HG03280 (cell line): ENCODE results near the gene MNT.

ENCODE experiments used
- ATAC-seq: cut with Tn5 transposase; IDR thresholded peaks from one replicate; pipeline ENCODE4 v1.9.1; 2021; ENCODE audit warnings: mild to moderate bottlenecking, moderate library complexity; ENCODE audit not compliant: unreplicated experiment

The MNT gene

DNA sequence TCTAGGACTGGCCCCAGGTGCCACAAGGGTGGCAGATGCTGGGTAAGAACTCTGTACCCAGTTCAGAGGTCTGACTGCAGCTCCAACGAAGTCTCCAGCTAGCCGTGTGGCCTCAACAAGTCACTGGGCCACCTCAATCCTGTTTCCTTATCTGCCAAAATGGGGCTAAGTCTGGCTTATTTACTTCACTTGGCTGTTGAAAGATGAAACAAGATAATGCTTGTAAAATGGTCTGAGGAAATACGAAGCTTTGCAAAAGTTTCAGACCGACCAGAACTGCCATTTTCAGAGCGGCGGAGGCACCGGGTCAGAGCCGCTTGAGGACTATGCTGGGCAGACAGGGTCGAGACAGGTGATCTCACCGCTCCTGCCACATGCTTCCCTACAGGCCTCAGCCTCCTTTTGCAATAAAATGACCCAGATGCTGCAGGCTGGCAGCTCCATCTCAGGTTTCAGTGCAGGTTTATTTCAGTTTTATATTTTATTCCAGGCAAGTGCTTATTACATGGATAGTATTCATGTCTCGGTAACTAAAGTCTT, 17.2 kb downstream of the MNT start:
- no peak for ATAC-seq

DNA sequence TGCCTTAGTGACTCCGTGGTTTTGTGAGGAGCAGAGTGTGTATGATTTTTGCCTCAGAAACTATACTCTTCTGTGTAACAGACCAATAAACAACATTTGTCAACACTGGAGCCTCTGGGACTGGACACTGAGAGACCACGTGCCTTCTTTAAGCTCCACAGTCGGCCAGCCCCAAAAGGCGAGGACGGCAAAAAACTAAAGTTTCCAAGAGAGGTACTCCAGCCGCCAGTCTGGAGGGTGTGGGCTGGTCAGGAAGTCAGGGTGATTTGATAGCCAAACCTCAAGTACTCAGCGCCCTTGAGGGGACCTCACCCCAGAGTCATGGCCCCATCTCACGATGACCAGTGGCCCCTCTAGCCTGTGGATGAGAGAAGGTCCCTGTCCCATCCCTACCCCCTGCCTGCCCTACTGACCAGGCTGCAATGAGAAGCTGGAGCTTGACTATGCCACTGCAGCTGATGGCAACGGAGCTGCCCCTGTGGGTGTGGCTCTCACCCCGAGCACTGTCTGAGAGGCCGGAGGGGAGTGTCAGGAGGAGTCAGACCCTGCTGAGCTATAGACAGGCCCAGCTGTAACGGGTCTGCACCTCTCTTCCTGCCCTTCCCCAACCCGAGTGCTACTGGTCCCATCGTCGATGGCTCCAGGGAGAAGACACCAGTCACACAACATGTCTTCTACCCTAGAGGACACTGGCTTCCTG, 19.8 kb downstream of the MNT start:
- ATAC-seq, result no peak

DNA sequence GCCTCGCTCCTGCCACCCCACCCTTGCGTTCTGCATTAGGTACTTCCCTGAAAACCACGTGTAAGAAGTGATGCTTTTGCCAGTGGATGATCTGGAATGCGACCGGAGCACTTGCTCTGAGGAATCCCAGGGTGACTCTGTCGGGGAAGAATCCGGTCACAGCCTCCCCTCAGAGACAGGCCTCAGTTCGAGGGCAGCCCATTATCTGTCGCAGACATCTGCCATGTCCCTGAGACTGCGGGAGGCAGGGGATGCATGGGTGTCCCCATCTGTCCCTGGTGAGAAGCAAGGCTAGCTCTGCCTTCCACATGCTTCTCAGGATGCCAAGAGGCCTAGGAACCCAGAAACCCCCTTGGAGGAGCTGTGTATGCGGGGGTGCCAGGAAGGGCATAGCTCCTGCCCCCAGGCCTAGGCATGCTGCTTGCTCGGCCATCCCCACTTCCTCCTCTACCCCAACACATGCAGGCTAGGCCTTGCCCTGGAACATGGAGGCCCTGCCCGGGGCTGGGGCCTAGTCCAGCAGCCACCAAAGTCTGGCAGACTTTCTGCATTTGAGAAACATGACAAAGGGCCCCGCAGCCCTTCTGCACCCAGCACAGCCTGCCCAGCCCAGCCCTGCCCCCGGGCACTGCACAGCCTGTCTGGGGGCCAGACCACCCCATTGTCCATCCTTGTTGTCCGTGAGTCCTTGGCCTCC, 20.5 kb downstream of the MNT start:
- no peak for ATAC-seq

DNA sequence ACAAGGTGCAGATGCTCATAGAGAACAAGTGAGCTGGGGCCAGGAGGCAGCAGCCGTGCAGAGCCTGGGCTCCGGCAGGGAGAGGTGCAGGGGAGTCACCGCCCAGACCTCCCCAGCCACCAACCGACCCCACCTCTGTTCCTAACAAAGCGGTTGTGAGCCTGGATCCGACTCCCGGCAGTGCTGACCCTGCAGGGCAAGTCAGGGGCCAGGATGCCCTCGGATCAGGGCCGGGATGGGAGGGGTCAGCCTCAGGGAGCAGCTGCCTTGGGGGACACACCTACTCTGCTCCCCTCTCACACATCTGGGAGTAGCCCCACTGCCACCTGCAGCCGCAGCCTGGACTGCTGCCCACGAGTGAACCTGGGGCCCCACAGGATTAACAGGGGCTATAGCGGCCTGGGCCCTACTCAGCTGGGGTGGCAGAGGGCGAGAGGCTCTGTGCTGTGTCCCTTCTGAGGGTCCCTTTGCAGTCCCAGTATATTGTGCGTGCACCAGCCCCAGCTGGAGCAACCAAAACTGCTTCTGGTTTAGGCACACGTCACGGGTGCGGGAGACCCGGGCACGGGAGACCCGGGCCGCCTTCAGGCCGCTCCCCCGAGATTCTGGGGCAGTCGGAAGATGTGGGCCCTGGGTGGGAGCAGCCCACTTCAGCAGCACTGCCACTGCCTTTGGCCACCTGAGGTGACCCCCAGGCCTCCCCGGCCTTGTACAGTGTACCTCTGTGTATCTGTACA, 21.2 kb downstream of the MNT start:
- no peak for ATAC-seq

DNA sequence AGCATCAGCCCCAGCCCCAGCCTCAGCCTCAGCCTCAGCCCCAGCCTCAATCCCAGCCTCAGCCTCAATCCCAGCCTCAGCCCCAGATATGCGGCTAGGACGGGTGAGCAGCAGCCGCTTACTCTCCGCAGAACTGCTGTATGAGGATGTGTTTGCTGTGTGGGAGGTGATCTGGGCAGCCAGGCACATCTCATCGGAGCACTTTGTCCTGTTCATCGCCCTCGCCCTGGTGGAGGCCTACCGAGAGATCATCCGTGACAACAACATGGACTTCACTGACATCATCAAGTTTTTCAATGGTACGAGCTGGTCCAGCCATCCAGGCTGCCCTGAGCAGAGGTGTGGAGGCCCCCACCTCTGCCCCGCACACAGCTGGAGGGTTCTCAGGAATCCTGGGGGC, 22.0 kb downstream of the MNT start:
- no peak for ATAC-seq

DNA sequence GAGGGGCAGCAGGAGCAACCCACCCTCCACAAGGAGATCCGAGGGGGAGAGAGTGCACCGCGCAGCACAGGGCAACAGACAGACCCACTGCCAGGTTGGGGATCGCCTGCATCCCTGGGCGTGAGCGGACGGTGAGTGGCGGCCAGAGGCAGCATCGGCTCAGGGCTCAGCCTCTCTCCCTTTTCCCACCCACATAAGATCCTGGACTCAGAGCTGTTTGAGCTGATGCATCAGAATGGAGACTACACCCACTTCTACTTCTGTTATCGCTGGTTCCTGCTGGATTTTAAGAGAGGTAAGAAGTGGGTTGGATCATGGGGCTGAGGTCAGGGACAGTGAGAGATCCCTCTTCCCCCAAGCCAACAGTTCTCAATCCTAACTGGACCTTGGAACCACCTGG, 23.2 kb downstream of the MNT start:
- ATAC-seq, result no peak

DNA sequence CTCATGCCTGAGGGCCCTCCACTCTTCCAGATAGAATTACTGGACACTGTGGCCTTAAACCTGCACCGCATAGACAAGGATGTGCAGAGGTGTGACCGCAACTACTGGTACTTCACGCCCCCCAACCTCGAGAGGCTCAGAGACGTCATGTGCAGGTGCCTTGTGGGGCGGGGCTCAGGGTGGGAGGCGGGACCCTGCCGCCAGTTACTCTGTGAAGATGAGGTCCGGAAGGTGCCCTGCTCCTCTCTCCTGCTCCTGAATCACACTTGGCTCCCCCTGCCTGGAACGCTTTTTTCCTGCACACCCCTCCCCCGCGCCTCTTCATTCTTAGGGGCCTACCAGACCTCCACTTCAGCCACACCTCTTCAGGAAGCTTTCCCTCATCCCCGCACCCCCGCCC, 24.8 kb downstream of the MNT start:
- no peak for ATAC-seq

DNA sequence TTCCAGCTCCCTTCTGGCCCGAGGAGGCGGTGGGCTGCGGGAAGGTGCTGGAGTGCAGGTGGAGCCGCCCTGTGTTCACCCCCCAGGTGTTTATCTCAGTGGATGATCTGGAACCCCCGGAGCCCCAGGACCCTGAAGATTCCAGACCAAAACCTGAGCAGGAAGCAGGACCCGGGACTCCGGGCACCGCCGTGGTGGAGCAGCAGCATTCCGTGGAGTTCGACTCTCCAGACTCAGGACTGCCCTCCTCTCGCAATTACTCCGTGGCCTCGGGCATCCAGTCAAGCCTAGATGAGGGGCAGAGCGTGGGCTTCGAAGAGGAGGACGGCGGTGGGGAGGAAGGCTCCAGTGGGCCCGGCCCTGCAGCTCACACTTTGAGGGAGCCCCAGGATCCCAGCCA, 25.5 kb downstream of the MNT start:
- no peak for ATAC-seq

DNA sequence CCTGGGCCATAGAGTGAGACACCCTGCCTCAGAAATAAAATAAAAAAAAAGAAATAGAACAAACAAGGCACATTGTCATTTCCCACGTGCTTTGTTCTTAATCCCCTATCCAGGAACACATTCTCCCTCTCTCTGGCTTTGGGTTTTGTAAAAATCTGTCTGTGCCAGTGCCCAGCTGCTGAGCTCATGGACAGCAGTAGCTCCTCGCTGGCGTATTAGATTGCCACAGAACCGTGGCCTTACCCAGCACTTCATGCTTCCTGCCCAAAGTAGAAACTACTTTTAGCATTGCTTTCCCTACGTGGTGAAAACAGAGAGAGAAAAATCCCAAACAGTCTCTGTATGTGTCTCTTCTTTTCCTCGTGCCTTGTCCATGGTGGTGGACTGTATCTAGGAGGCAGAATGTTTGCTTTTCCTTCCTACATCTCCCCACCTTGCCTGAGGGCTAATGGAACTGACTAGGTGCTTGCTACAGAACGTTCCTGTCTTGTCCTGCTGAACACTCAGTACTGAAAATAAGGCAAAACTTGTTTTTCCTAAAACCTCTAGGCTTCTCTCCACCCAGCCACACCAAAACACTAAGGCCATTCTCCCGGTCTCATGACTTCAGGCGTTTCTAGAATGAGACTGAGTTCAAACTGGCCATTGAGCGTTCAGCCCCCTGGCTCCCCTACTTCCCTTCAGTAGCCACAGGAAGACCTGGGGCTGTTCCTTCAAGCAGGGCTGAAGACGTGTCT, 26.1 kb downstream of the MNT start:
- no peak for ATAC-seq

DNA sequence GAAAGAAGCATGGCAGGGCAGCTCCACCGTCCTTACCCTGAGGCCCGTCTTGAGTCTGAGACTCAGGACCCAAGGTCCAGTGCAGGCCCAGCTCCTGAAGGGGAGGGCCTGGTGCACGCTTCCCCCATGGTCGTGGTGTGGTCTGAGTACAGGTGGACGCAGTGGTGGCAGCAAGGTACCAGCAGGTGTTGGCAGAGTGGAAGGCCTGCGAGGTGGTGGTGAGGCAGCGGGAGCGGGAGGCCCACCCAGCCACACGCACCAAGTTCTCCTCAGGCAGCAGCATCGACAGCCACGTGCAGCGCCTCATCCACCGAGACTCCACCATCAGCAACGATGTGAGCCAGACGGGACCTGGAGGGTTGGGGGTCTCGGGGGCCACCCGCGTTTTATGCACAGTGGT, 27.7 kb downstream of the MNT start:
- ATAC-seq, result no peak

DNA sequence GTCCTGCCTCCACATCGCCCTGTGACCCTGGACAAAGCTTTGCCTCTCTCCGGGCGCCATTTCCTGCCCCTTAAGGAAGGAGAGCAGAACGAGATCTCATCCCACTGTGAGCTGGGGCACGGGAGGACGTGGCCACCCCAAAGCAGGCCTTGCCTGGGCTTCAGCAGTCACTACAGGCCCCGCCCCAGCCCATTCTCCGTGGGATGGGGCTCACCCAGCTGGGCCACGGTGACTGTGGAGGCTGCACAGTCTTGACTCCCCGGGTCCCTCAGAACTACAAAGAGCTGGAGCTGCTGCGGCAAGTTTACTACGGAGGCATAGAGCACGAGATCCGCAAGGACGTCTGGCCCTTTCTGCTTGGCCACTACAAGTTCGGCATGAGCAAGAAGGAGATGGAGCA, 28.2 kb downstream of the MNT start:
- no peak for ATAC-seq

DNA sequence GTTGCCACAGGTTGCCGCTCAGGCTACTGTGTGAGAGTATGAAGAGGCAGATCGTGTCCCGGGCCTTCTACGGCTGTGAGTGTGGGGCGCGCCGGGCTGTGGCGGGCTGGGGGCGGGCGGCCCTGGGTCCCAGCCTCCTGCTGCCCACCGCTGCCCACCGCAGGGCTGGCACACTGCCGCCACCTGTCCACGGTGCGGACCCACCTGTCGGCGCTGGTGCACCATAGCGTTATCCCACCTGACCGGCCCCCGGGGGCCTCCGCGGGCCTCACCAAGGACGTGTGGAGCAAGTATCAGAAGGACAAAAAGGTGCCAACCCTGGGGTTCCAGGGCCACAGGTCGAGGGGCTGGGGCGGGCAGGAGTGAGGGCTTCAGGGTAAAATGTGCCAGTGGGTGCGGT, 28.7 kb downstream of the MNT start:
- ATAC-seq, result no peak

DNA sequence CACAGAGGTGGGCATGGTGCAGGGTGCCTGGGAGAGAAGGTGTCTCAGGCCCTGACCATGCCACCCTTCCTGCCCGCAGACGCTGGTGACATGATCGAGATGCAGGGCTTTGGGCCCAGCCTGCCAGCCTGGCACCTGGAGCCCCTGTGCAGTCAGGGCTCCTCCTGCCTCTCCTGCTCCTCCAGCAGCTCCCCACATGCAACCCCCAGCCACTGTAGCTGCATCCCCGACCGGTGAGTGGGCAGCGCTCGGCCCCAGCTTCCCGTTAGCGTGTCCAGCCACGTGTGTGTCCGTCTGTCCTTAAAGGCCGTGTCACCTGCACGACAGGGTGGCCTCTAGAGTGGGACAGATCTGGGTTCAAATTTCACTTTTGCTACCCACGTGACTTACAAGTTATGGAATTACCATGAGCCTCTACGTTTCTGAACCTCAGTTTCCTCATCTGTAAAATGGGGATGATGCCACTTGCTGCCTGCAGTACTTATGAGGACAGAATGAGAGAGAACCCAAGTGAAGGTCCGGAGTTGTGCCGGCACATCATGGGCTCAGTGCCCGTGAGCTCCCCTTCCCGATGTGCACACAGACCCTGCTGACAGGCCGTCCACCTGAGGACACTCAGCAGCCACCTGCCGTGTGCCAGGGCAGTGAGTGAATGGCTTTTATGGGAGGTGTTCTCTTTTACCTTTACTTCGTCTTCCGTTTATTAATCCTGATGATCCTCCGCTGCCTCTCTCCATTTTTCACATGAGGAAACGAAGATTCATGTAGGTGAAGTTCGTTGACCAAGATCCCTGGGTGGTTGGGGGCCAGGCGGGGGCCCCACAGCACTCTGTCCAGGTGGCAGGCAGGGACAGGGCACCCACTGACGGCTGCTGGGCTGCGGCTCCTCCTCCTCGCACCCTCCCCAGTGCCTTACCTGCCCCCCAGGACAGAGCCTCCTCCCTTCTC, 29.4 kb downstream of the MNT start:
- ATAC-seq, result no peak

DNA sequence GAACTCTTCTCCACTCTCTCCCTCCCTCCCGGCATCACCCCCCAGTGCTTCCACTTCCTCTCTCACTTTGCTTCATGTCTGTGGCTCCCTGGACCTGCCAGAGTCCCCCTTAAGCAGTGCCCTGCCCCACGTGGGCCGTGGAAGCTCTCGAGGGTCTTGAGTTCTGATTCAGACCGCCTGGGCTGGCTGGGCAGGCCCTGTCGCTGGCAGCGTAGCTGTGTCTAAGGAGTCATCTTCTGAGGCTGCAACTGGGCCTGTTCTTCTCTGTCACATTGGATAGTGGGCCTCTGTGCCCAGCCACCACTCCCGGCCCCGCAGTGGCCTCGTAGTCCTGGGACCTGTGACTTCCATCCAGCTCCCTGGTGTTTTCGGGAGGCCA, 30.7 kb downstream of the MNT start:
- no peak for ATAC-seq

DNA sequence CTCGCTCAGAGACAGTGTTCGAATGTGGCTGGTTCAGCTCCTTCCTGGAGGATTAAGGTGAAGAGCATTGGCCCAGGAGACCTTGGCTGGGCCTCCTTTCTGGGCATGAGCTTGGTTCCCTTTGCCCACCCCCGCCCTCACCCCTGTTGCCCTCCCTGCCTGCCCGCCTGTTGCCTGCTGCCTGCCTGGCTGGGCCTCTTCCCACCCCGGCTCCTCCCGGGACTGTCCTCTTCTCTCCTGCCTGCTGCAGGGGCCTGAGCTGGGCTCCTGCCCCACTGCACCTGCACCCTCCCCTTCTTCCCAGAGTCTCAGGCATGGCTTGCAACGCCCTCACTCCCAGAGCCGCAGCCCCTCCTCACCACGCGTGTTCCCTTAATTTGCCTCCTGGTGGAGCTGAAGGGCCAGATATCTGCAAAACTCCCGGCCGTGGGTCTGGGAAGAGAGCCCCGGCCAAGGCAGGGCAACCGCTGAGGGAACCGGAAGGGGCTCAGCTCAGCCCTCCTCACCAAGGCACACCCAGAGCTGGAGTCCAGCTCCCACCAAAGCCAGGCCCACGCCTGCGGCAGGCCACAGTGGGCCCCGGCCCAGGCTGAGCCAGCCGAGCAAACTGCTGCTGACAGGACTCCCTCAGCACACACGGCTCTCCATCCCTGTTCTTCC, 31.2 kb downstream of the MNT start:
- no peak for ATAC-seq

DNA sequence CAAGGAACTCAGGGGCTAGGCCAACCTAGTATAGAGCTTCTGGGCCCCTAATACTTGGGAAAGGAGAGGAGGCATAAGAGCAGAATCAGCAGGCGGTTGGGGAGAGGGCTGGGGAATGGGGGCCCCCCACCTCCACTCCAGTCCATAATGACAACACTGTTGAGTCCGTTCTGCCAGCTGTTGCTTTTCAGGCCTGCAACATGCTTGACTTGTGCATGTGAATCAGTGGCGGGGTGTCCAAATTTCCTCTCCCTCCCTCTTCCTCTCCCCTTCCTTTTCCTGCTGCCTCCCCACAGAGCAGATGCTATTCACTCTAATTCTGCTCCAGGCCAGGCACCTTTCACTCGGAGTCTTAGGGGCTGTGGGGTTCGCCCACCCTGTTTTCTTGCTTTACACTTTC, 31.8 kb downstream of the MNT start:
- no peak for ATAC-seq

DNA sequence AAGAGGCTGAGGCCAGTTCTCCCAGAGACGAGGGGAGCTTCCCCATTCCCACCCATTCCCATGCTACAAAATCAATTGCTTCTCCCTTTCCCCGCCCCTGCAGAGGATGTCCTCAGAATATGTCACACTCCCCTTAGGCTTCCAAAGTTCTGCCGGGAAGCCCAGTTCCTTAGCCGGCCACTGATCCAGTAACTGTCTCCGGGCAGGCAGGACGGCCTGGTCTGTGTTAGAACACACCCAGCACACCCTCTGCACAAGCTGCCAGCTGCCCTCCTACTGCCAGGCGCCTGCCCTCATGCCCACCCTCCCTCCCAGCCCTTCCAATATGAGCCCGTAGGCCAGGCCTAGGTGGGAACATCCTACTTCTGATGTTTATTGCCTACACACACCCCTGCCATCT, 32.5 kb downstream of the MNT start:
- ATAC-seq, result no peak

DNA sequence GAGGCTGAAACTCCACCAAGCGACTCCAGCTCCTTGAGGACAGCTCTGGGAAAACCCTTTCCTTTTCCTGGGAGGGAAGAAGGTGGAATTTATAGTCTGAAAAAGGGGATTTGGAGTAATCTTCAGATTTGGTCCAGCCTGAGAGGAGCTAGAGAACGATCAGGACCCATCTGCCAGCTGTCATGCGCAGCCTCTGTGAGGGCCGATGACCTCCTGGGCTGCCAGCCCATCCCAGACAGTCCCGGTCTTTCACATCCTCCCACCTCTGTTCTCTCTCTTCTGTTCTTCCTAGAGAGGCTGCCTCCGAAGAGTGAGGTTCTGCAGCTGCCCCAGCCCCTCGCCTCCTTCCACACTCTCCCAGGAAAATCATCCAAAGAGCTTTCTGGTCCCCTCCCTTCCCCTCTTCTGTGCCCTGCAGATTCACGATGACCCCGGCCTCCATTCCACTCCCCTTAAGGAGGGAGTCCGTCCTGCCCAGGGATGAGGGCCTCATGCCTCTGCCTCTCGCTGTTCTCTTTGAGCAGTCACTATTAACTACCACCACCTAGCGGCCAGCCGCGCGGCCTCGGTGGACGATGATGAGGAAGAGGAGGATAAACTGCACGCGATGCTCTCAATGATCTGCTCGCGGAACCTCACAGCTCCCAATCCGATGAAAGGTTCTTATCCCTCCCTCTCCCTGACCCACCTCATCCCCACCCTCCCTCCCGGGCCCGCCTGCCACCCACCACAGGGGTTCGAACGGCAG, 33.9 kb downstream of the MNT start:
- no peak for ATAC-seq

DNA sequence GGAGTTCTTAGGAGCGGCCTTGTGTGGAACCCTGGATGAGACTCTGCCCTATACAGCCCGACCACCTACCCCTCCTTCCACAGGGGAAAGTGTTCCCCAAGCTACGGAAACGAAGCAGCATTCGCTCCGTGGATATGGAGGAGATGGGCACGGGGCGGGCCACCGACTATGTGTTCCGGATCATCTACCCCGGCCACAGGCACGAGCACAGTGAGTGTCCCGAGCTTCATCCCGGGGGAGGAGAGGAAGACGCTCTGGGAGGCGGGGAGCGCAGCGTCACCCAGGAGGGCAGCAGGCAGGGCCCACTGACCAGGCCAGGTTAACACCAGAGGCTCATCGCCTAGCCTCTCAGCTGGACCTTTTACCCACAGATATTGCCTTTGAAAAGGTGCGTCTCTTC, 35.7 kb downstream of the MNT start:
- ATAC-seq, result no peak
